Uterus (tissue), 2 donors: ENCODE results near the gene SPACA5B.

ENCODE experiments used
- POLR2A ChIP-seq, 2 donors: fragments of 450-650 bp; IDR thresholded peaks; one replicate each; pipeline ENCODE4 v1.6.1; 2016; ENCODE audit warnings: antibody characterized with exemption in 2 of 2, mild to moderate bottlenecking in 1 of 2, moderate library complexity in 1 of 2
- TF ChIP-seq, protein P1 (sequence below), 4 experiments: fragments of 200-600 bp in 2 of 4; fragments of 450-650 bp in 2 of 4; sonication (generic) in 2 of 4; IDR thresholded peaks; one replicate each; pipeline ENCODE4 v1.5.1; 2016 to 2019; ENCODE audit warnings: antibody characterized with exemption in 4 of 4, mild to moderate bottlenecking in 2 of 4, moderate library complexity in 1 of 4

DNA sequence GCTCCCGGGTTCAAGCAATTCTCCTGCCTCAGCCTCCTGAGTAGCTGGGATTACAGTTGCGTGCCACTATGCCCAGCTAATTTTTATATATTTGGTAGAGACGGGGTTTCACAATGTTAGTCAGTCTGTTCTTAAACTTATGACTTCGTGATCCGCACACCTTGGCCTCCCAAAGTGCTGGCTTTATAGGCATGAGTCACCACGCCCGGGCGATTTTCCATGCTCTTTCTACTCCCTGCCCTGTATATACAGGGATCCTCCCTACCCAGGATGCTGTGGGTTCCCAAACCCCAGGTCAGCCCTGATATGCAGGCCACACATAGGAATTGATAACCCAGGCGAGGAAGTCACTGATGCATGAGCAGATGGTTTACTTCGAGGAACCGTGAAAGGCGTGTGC lies 34.8 kb downstream of the SPACA5B start:
- no peak for TF ChIP-seq POLR2A (IDR thresholded peaks at IDR 0.05)
- TF ChIP-seq, protein P1, sequence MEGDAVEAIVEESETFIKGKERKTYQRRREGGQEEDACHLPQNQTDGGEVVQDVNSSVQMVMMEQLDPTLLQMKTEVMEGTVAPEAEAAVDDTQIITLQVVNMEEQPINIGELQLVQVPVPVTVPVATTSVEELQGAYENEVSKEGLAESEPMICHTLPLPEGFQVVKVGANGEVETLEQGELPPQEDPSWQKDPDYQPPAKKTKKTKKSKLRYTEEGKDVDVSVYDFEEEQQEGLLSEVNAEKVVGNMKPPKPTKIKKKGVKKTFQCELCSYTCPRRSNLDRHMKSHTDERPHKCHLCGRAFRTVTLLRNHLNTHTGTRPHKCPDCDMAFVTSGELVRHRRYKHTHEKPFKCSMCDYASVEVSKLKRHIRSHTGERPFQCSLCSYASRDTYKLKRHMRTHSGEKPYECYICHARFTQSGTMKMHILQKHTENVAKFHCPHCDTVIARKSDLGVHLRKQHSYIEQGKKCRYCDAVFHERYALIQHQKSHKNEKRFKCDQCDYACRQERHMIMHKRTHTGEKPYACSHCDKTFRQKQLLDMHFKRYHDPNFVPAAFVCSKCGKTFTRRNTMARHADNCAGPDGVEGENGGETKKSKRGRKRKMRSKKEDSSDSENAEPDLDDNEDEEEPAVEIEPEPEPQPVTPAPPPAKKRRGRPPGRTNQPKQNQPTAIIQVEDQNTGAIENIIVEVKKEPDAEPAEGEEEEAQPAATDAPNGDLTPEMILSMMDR (IDR thresholded peaks at IDR 0.05), result no peak
